ENCODE measurements around the gene TMEM108.

TMEM108 gene

GRCh38 chr3:133032301-133032700 is 5.9 kb upstream of the TMEM108 start:
- H3K4me2 ChIP-seq (ENCODE audit: insufficient read depth, low read length), result no peak overlapping the region

GRCh38 chr3:133037436-133037835 is 755 bp upstream of the TMEM108 start:
- ATAC-seq (ENCODE audit: insufficient read depth, low read depth) (no peak), DNase-seq (no peak)
- H3K27me3 ChIP-seq (ENCODE audit: insufficient read depth, low read length, poor library complexity), result peaks cover 3% of the 10 kb centered on the region
- no peak overlapping the region for H3K4me3 ChIP-seq (ENCODE audit: low read depth in 1 of 2, low read length in 2 of 2)
- no peak overlapping the region for H3K27ac ChIP-seq (ENCODE audit: low read length)
- H3K79me2 ChIP-seq (ENCODE audit: insufficient read depth, low read length), result no peaks in the 10 kb centered on the region
- H3K4me2 ChIP-seq (ENCODE audit: insufficient read depth, low read length), result no peak overlapping the region
- H3K9ac ChIP-seq (ENCODE audit: low read depth, low read length), result no peak overlapping the region
- no peak for TF ChIP-seq EZH2 (IDR thresholded peaks at IDR 0.05; ENCODE audit: borderline replicate concordance, low read depth, low read length, severe bottlenecking)
- TF ChIP-seq CTCF (IDR thresholded peaks at IDR 0.05; ENCODE audit: borderline replicate concordance, extremely low read depth, low read length, poor library complexity, severe bottlenecking), result no peak
- no peaks in the 10 kb centered on the region for H3K4me1 ChIP-seq (ENCODE audit: insufficient read depth, low read length)
- no peaks in the 10 kb centered on the region for H4K20me1 ChIP-seq (ENCODE audit: insufficient read depth, low read length)
- no peaks in the 10 kb centered on the region for H3K36me3 ChIP-seq (ENCODE audit: insufficient read depth, low read length)
- H3K9me3 ChIP-seq (ENCODE audit: insufficient read depth, low read length, severe bottlenecking), result no peaks in the 10 kb centered on the region
- no peak overlapping the region for H2AFZ ChIP-seq (ENCODE audit: low read depth, low read length)

More at GRCh38 chr3:133032301-133032700, 5.9 kb upstream of the TMEM108 start:
- no peaks in the 10 kb centered on the region for H3K79me2 ChIP-seq (ENCODE audit: insufficient read depth, low read length)
- H3K4me1 ChIP-seq (ENCODE audit: insufficient read depth, low read length), result no peaks in the 10 kb centered on the region
- no peak for DNase-seq
- no peaks in the 10 kb centered on the region for H4K20me1 ChIP-seq (ENCODE audit: insufficient read depth, low read length)
- no peaks in the 10 kb centered on the region for H3K9me3 ChIP-seq (ENCODE audit: insufficient read depth, low read length, severe bottlenecking)
- ATAC-seq (ENCODE audit: insufficient read depth, low read depth), result no peak
- H3K36me3 ChIP-seq (ENCODE audit: insufficient read depth, low read length), result no peaks in the 10 kb centered on the region
- H2AFZ ChIP-seq (ENCODE audit: low read depth, low read length), result no peak overlapping the region
- no peak overlapping the region for H3K9ac ChIP-seq (ENCODE audit: low read depth, low read length)
- no peak overlapping the region for H3K27ac ChIP-seq (ENCODE audit: low read length)
- H3K27me3 ChIP-seq (ENCODE audit: insufficient read depth, low read length, poor library complexity), result no peaks in the 10 kb centered on the region
- no peak overlapping the region for H3K4me3 ChIP-seq (ENCODE audit: low read depth in 1 of 2, low read length in 2 of 2)
- no peak for TF ChIP-seq CTCF (IDR thresholded peaks at IDR 0.05; ENCODE audit: borderline replicate concordance, extremely low read depth, low read length, poor library complexity, severe bottlenecking)
- TF ChIP-seq EZH2 (IDR thresholded peaks at IDR 0.05; ENCODE audit: borderline replicate concordance, low read depth, low read length, severe bottlenecking), result no peak

DNA sequence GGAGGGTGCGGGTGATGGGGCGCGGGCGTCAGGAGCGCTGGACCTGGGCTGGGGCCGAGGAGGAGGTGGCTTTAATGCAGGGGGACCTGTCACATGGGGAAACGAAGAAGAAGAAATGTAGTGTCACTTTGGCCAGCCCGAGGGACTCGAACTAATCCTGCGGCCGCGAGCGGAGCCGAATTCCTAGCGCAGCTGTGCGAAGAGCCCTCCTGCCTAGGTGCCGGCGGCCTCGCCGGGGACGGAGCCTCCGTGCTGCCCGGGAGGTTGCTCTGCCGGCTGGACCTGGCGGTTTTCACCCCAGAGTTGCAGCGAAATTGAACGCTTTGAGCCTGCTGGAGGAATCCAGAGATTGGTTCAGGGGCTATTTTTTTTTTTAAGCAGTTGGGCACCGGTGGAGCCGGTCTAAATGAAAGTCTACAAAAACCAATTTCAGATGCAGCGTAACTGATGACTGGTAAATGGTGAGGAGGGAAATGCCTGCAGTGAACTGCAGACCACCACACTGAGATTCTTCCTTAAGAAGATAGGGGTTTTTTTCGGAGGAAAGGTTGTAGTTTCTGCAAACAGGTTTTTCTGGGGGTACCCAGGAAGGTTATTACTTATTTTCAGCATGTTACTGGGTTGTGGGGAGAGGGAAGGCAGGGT is 662 bp downstream of the TMEM108 start:
- Histone ChIP-seq H3K27me3 (ENCODE audit: insufficient read depth, low read length, poor library complexity) (peaks cover 3% of the 10 kb centered on the region), H3K36me3 (ENCODE audit: insufficient read depth, low read length) (no peaks in the 10 kb centered on the region), H3K79me2 (ENCODE audit: insufficient read depth, low read length) (no peaks in the 10 kb centered on the region), H3K9ac (ENCODE audit: low read depth, low read length) (no peak overlapping the region), H2AFZ (ENCODE audit: low read depth, low read length) (no peak overlapping the region), H3K9me3 (ENCODE audit: insufficient read depth, low read length, severe bottlenecking) (no peaks in the 10 kb centered on the region), H3K27ac (ENCODE audit: low read length) (no peak overlapping the region), H4K20me1 (ENCODE audit: insufficient read depth, low read length) (no peaks in the 10 kb centered on the region), H3K4me1 (ENCODE audit: insufficient read depth, low read length) (no peaks in the 10 kb centered on the region), H3K4me3 (ENCODE audit: low read depth in 1 of 2, low read length in 2 of 2) (no peak overlapping the region), H3K4me2 (ENCODE audit: insufficient read depth, low read length) (no peak overlapping the region)
- ATAC-seq (ENCODE audit: insufficient read depth, low read depth) (no peak), DNase-seq (no peak)
- no peak for TF ChIP-seq EZH2 (IDR thresholded peaks at IDR 0.05; ENCODE audit: borderline replicate concordance, low read depth, low read length, severe bottlenecking)
- no peak for TF ChIP-seq CTCF (IDR thresholded peaks at IDR 0.05; ENCODE audit: borderline replicate concordance, extremely low read depth, low read length, poor library complexity, severe bottlenecking)

Measured in DND-41 (cell line).